Measurements from ENCODE around the gene CH25H.

Gene CH25H

GRCh38 chr10:89228146-89228545, 21.0 kb upstream of the CH25H start:
- DNase-seq, result no peak

- DNase-seq, result no peak
Observed at GRCh38 chr10:89226891-89227290, 19.8 kb upstream of the CH25H start.

- no peak for DNase-seq
Observed at GRCh38 chr10:89224739-89225443, 17.8 kb upstream of the CH25H start.

- no peak for DNase-seq
Observed at GRCh38 chr10:89221919-89222318, 14.8 kb upstream of the CH25H start.

- no peak for DNase-seq
Observed at GRCh38 chr10:89219513-89220218, 12.5 kb upstream of the CH25H start.

- peak; percentile 84 for DNase-seq
Observed at GRCh38 chr10:89217057-89217990, 10.2 kb upstream of the CH25H start.

GRCh38 chr10:89216056-89216455, 8.9 kb upstream of the CH25H start:
- no peak for DNase-seq

- DNase-seq, result no peak
Observed at GRCh38 chr10:89215511-89215910, 8.4 kb upstream of the CH25H start.

GRCh38 chr10:89214566-89215165, 7.5 kb upstream of the CH25H start:
- DNase-seq, result no peak

GRCh38 chr10:89213191-89213808, 6.2 kb upstream of the CH25H start:
- DNase-seq, result peak; percentile 63

GRCh38 chr10:89210794-89211425, 3.8 kb upstream of the CH25H start:
- no peak for DNase-seq

GRCh38 chr10:89209718-89210117, 2.6 kb upstream of the CH25H start:
- no peak for DNase-seq

GRCh38 chr10:89207801-89208551, 859 bp upstream of the CH25H start:
- peak; percentile 35 for DNase-seq

- DNase-seq, result no peak
Observed at GRCh38 chr10:89206402-89207180, 526 bp downstream of the CH25H start.

GRCh38 chr10:89204621-89205185, 2.4 kb downstream of the CH25H start:
- no peak for DNase-seq

GRCh38 chr10:89203237-89203636, 3.9 kb downstream of the CH25H start:
- DNase-seq, result no peak

GRCh38 chr10:89202033-89202425, 5.1 kb downstream of the CH25H start:
- DNase-seq, result no peak

GRCh38 chr10:89201345-89202032, 5.6 kb downstream of the CH25H start:
- no peak for DNase-seq

GRCh38 chr10:89197473-89197872, 9.6 kb downstream of the CH25H start:
- no peak for DNase-seq
